NCI-H510A treated with DMSO at 0.1 percent for 48 hours (cell line): ENCODE data around the gene GALNT2.

Experiments used
- DNase-seq: peaks from one replicate; lab custom pipeline; 2025; lab: John Stamatoyannopoulos, UW

The GALNT2 gene

GRCh38 chr1:230261928-230262650 lies 195.1 kb downstream of the GALNT2 start:
- DNase-seq: no peak

GRCh38 chr1:230262867-230263567 lies 196.0 kb downstream of the GALNT2 start:
- DNase-seq: no peak

- DNase-seq: no peak
Measured at GRCh38 chr1:230263568-230264195, 196.6 kb downstream of the GALNT2 start.

- no peak for DNase-seq
Measured at GRCh38 chr1:230264342-230264741, 197.3 kb downstream of the GALNT2 start.

- DNase-seq: no peak
Measured at GRCh38 chr1:230265200-230266115, 198.4 kb downstream of the GALNT2 start.

- DNase-seq: no peak
Measured at GRCh38 chr1:230266456-230266855, 199.4 kb downstream of the GALNT2 start.

GRCh38 chr1:230267338-230268065 lies 200.5 kb downstream of the GALNT2 start:
- peak; percentile 67 for DNase-seq

- DNase-seq: peak; percentile 78
Measured at GRCh38 chr1:230268371-230269170, 201.5 kb downstream of the GALNT2 start.

GRCh38 chr1:230270185-230270558 lies 203.1 kb downstream of the GALNT2 start:
- DNase-seq: no peak

- peak; percentile 82 for DNase-seq
Measured at GRCh38 chr1:230270559-230271281, 203.7 kb downstream of the GALNT2 start.

GRCh38 chr1:230271300-230272035 lies 204.4 kb downstream of the GALNT2 start:
- no peak for DNase-seq

- no peak for DNase-seq
Measured at GRCh38 chr1:230272557-230272956, 205.5 kb downstream of the GALNT2 start.

GRCh38 chr1:230273141-230273710 lies 206.2 kb downstream of the GALNT2 start:
- no peak for DNase-seq

- no peak for DNase-seq
Measured at GRCh38 chr1:230274254-230274653, 207.2 kb downstream of the GALNT2 start.

- no peak for DNase-seq
Measured at GRCh38 chr1:230276401-230276800, 209.4 kb downstream of the GALNT2 start.

- peak; percentile 52 for DNase-seq
Measured at GRCh38 chr1:230277201-230278025, 210.4 kb downstream of the GALNT2 start.

GRCh38 chr1:230278376-230278775 lies 211.3 kb downstream of the GALNT2 start:
- no peak for DNase-seq
